Endothelial cell of umbilical vein (primary cell): ENCODE measurements around the gene PPBP. TPM values are rescaled to one million over a fixed set of nuclear protein-coding genes. Genes with fewer than 3 reads are reported as not detected.

Source experiments
- BruUV-seq: library from RNA; stranded (reverse); fragments of 400-500 nt; replicated peaks from 2 replicates; lab custom pipeline; 2021; lab: Mats Ljungman, UMichigan
- CTCF ChIA-PET: fragments of 300-600, 350-600 bp; sonication (Branson Sonifier 250); formaldehyde crosslinking; loops from one replicate; lab custom pipeline; 2021; ENCODE audit warnings: antibody characterized with exemption, inconsistent platforms; lab: Charles Lee
- POLR2A ChIA-PET: fragments of 300-600, 350-600 bp; sonication (Branson Sonifier 250); formaldehyde crosslinking; loops from one replicate; lab custom pipeline; 2021; ENCODE audit warnings: antibody characterized with exemption, inconsistent platforms; lab: Charles Lee
- DNase-seq: peaks from one replicate; pipeline ENCODE4 v3.0.0-alpha.2; 2011; ENCODE audit warnings: low read depth, low spot score
- FAIRE-seq: peaks from 2 replicates; lab custom pipeline; 2011; peaks lifted over from hg19 to GRCh38; lab: Jason Lieb, UNC
- H2AFZ ChIP-seq: 2 replicates; pipeline ENCODE4 v1.6.0; 2012; ENCODE audit warnings: low read depth, low read length, control low read depth, inconsistent platforms
- H3K27ac ChIP-seq: 2 replicates; pipeline ENCODE4 v1.5.1; 2011; ENCODE audit warnings: low read depth, mild to moderate bottlenecking, control low read depth, low read length, moderate library complexity; ENCODE audit not compliant: insufficient read depth
- H3K27me3 ChIP-seq, 2 experiments: 2 replicates each; pipeline versions ENCODE4 v1.6.0 to v1.6.1; 2011; ENCODE audit warnings: low read length in 2 of 2, mixed read lengths in 1 of 2; ENCODE audit not compliant: control insufficient read depth in 2 of 2, insufficient read depth in 2 of 2
- H3K36me3 ChIP-seq, 2 experiments: 2 replicates in 1 of 2; 3 replicates in 1 of 2; pipeline ENCODE4 v1.5.1; 2011; ENCODE audit warnings: low read length in 2 of 2, mild to moderate bottlenecking in 1 of 2, moderate library complexity in 1 of 2; ENCODE audit not compliant: control insufficient read depth in 2 of 2, insufficient read depth in 2 of 2; ENCODE audit errors: extremely low read depth in 1 of 2
- H3K4me1 ChIP-seq: 3 replicates; pipeline ENCODE4 v1.5.1; 2011; ENCODE audit warnings: mild to moderate bottlenecking, low read length; ENCODE audit not compliant: control insufficient read depth, insufficient read depth; ENCODE audit errors: extremely low read depth
- H3K4me2 ChIP-seq: 2 replicates; pipeline ENCODE4 v1.6.1; 2011; ENCODE audit warnings: low read length, control low read depth, mixed read lengths; ENCODE audit not compliant: insufficient read depth
- H3K4me3 ChIP-seq, 3 experiments: fragments of 200-600 bp in 1 of 3; sonication (generic), shearing (Covaris generic) in 1 of 3; replicated peaks in 1 of 3; 2 replicates each; pipeline ENCODE4 v1.5.1; 2011 to 2016; ENCODE audit warnings: control low read depth in 3 of 3, low read length in 3 of 3, mild to moderate bottlenecking in 2 of 3, inconsistent platforms in 1 of 3, low read depth in 1 of 3, moderate library complexity in 1 of 3; ENCODE audit not compliant: insufficient read depth in 1 of 3
- H3K79me2 ChIP-seq: 2 replicates; pipeline ENCODE4 v1.6.0; 2012; ENCODE audit warnings: low read length, inconsistent platforms; ENCODE audit not compliant: control insufficient read depth, insufficient read depth
- H3K9ac ChIP-seq: replicated peaks from 2 replicates; pipeline ENCODE3; 2011; ENCODE audit warnings: low read length, control low read depth; ENCODE audit not compliant: insufficient read depth; ENCODE audit errors: extremely low read depth
- H3K9me1 ChIP-seq: replicated peaks from 3 replicates; pipeline ENCODE4 v1.6.0; 2011; ENCODE audit warnings: mild to moderate bottlenecking, low read length; ENCODE audit not compliant: control insufficient read depth, insufficient read depth; ENCODE audit errors: extremely low read depth
- H3K9me3 ChIP-seq: replicated peaks from 2 replicates; pipeline ENCODE4 v1.5.1; 2012; ENCODE audit warnings: low read length, inconsistent platforms; ENCODE audit not compliant: control insufficient read depth, insufficient read depth
- H4K20me1 ChIP-seq: replicated peaks from 2 replicates; pipeline ENCODE3; 2011; ENCODE audit warnings: mild to moderate bottlenecking, low read length; ENCODE audit not compliant: control insufficient read depth, insufficient read depth; ENCODE audit errors: extremely low read depth
- EZH2 ChIP-seq: IDR thresholded peaks from 2 replicates; pipeline ENCODE4 v1.6.1; 2012; ENCODE audit warnings: borderline replicate concordance, low read depth, mild to moderate bottlenecking, moderate library complexity, low read length, inconsistent platforms; ENCODE audit not compliant: severe bottlenecking
- FOS ChIP-seq: IDR thresholded peaks from 2 replicates; pipeline ENCODE4 v1.6.1; 2011; ENCODE audit warnings: mild to moderate bottlenecking, low read length, moderate library complexity, borderline replicate concordance; ENCODE audit not compliant: insufficient read depth
- GATA2 ChIP-seq: IDR thresholded peaks from 2 replicates; pipeline ENCODE4 v1.7.0; 2011; ENCODE audit warnings: low read depth, mild to moderate bottlenecking, moderate library complexity, mixed read lengths, low read length; ENCODE audit not compliant: insufficient read length, insufficient read depth
- JUN ChIP-seq: IDR thresholded peaks from 2 replicates; pipeline ENCODE4 v1.6.1; 2011; ENCODE audit warnings: borderline replicate concordance, low read depth; ENCODE audit not compliant: insufficient read length, insufficient read depth
- MYC ChIP-seq: IDR thresholded peaks from one replicate; pipeline ENCODE4 v1.6.1; 2011; ENCODE audit warnings: mild to moderate bottlenecking, low read depth, low read length
- POLR2A ChIP-seq: IDR thresholded peaks from 2 replicates; pipeline ENCODE4 v1.6.1; 2012; ENCODE audit warnings: low read depth, mild to moderate bottlenecking, control low read depth, low read length
- POLR2AphosphoS5 ChIP-seq: IDR thresholded peaks from 2 replicates; pipeline ENCODE4 v1.6.1; 2012; ENCODE audit warnings: low read depth, mild to moderate bottlenecking, control low read depth, low read length, moderate library complexity; ENCODE audit not compliant: insufficient read depth
- dilution Hi-C: fragments of 300-500 bp; cut with MboI; formaldehyde crosslinking; loops from one replicate; pipeline ENCODE4 v1.15.0; 2019; ENCODE audit warnings: low sequenced_read_pairs; ENCODE audit not compliant: extremely low pct_ligation_motif_present
- intact Hi-C: fragments of 100-400 bp; cut with micrococcal nuclease; formaldehyde crosslinking; loops from one replicate; pipeline ENCODE4 v1.10.0; 2022
- polyA plus RNA-seq, 4 experiments: library from polyadenylated mRNA; depleted of rRNA in 3 of 4; stranded (reverse) in 3 of 4; unstranded in 1 of 4; fragments of >200 nt; gene quantifications; 2 replicates each; pipeline versions ENCODE4 v1.2.1 to v1.2.3, GENCODE V29; 2011 to 2012; ENCODE audit warnings: missing spikeins in 1 of 4
- total RNA-seq: library from RNA; stranded (reverse); gene quantifications from 2 replicates; pipeline ENCODE4 v1.2.3, GENCODE V29; 2021
- TF ChIP-seq, protein P1 (sequence below), 2 donors: IDR thresholded peaks; 1 replicate in 1 of 2; 2 replicates in 1 of 2; pipeline ENCODE4 v1.5.1; 2011; ENCODE audit warnings: low read length in 2 of 2, mild to moderate bottlenecking in 2 of 2, moderate library complexity in 2 of 2, control low read depth in 1 of 2, inconsistent platforms in 1 of 2, low read depth in 1 of 2; ENCODE audit not compliant: insufficient read depth in 1 of 2; ENCODE audit errors: extremely low read depth in 1 of 2
- TF ChIP-seq, protein P2 (sequence below): IDR thresholded peaks from 2 replicates; pipeline ENCODE4 v1.6.1; 2011; ENCODE audit not compliant: insufficient read depth, insufficient read length

PPBP gene
- total and polyA plus RNA-seq, 2 donors (not counting 3 experiments of a cell fraction or from before 2014, with no cell fraction given): not detected

DNA sequence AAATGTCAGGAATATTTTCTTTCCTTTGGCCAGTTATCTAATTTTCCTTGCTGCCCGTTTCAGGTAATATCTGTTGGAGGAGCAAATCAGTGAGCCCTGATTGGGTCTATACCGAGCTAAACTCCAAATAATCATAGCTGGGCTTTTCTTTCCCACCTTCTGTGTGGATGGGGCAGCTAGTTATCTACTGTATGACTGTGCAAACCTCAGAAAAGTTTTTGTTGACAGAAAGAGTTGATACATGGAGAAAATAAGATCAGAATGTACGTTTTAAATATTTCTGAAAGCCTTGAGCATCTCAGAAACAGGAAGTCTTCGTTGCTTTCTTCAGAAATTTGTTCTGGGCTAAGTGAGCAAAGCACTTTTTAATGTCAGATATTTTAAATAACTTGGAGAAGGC lies 16.7 kb upstream of the PPBP start:
- no peaks in the 10 kb centered on the region for H3K79me2 ChIP-seq
- intact Hi-C loops: no loop called here
- no TSS peak for BruUV-seq
- DNase-seq: no peak
- H4K20me1 ChIP-seq: no peaks in the 10 kb centered on the region
- no peak overlapping the region for H3K4me3 ChIP-seq
- no peak overlapping the region for H3K4me2 ChIP-seq
- no peak for TF ChIP-seq FOS
- TF ChIP-seq, protein P1, sequence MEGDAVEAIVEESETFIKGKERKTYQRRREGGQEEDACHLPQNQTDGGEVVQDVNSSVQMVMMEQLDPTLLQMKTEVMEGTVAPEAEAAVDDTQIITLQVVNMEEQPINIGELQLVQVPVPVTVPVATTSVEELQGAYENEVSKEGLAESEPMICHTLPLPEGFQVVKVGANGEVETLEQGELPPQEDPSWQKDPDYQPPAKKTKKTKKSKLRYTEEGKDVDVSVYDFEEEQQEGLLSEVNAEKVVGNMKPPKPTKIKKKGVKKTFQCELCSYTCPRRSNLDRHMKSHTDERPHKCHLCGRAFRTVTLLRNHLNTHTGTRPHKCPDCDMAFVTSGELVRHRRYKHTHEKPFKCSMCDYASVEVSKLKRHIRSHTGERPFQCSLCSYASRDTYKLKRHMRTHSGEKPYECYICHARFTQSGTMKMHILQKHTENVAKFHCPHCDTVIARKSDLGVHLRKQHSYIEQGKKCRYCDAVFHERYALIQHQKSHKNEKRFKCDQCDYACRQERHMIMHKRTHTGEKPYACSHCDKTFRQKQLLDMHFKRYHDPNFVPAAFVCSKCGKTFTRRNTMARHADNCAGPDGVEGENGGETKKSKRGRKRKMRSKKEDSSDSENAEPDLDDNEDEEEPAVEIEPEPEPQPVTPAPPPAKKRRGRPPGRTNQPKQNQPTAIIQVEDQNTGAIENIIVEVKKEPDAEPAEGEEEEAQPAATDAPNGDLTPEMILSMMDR (IDR thresholded peaks at IDR 0.05; ENCODE audit: extremely low read depth in 1 of 2, insufficient read depth in 1 of 2, low read depth in 1 of 2, low read length in 2 of 2): no peak
- TF ChIP-seq POLR2A: no peak
- TF ChIP-seq EZH2: no peak
- no peak for TF ChIP-seq MYC
- CTCF ChIA-PET: no interaction called here
- H3K36me3 ChIP-seq: no peaks in the 10 kb centered on the region
- FAIRE-seq: no peak
- no peaks in the 10 kb centered on the region for H3K27me3 ChIP-seq
- peaks cover 2% of the 10 kb centered on the region for H3K9me1 ChIP-seq
- dilution Hi-C loops: no loop called here
- peaks cover 3% of the 10 kb centered on the region for H3K4me1 ChIP-seq
- H3K27ac ChIP-seq: no peak overlapping the region
- no peak overlapping the region for H2AFZ ChIP-seq
- H3K9ac ChIP-seq: no peak overlapping the region
- POLR2A ChIA-PET: no interaction called here
- H3K9me3 ChIP-seq: no peaks in the 10 kb centered on the region

DNA sequence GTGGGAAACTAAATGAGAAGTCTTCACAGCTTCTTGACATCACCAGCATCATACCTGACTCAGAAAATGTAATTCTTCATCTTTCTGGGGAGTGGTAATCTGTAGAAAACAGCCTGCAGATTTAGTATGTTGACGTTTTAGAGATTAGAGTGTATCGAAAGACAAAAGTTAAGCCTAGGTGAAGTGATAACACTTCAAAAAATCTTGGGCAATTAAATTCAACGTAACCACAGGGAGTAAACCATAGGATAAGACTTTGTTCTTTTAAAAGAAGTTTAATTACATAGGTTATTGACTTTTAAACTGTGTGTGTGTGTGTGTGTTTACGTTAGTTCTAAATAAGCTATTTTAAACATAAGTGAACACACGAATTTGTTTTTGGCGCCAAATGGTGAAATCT lies 12.3 kb upstream of the PPBP start:
- BruUV-seq: no TSS peak
- dilution Hi-C loops (no loop called here), intact Hi-C loops (no loop called here)
- no peaks in the 10 kb centered on the region for H3K9me1 ChIP-seq
- POLR2A ChIA-PET: no interaction called here
- no peak overlapping the region for H3K4me2 ChIP-seq
- H3K4me3 ChIP-seq: no peak overlapping the region
- DNase-seq (no peak), FAIRE-seq (no peak)
- TF ChIP-seq, protein P1 (IDR thresholded peaks at IDR 0.05; ENCODE audit: extremely low read depth in 1 of 2, insufficient read depth in 1 of 2, low read depth in 1 of 2, low read length in 2 of 2): no peak
- no peak for TF ChIP-seq FOS
- no peak for TF ChIP-seq MYC
- TF ChIP-seq, protein P2, sequence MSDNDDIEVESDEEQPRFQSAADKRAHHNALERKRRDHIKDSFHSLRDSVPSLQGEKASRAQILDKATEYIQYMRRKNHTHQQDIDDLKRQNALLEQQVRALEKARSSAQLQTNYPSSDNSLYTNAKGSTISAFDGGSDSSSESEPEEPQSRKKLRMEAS: no peak
- TF ChIP-seq POLR2A: no peak
- no peak for TF ChIP-seq POLR2AphosphoS5
- no peak for TF ChIP-seq JUN
- no peak for TF ChIP-seq EZH2
- no peak for TF ChIP-seq GATA2
- no peak overlapping the region for H3K9ac ChIP-seq
- peaks cover 10% of the 10 kb centered on the region for H3K4me1 ChIP-seq
- H3K79me2 ChIP-seq: no peaks in the 10 kb centered on the region
- H4K20me1 ChIP-seq: no peaks in the 10 kb centered on the region
- CTCF ChIA-PET: interaction anchor here (2.0 kb wide), 1 partner anchor 134 kb away, joined by 14 read pairs; no protein-coding TSS in a partner anchor
- no peaks in the 10 kb centered on the region for H3K9me3 ChIP-seq
- H3K27ac ChIP-seq: no peak overlapping the region
- H2AFZ ChIP-seq: no peak overlapping the region
- no peaks in the 10 kb centered on the region for H3K36me3 ChIP-seq
- H3K27me3 ChIP-seq: no peaks in the 10 kb centered on the region
